ENCODE results near the gene ZNF385A.

ZNF385A gene

GRCh38 chr12:54384591-54385041 is at the start of gene ZNF385A:
TSS of gene ZNF385A (minus strand) at chr12:54384733. CDS start at chr12:54384514, 219 bp downstream.
- DNase-seq, result no peak

- DNase-seq, result no peak
These were observed 48.3 kb upstream of the ZNF385A start for GRCh38 chr12:54432815-54433164.

- peak; percentile 93 for DNase-seq
These were observed 47.6 kb upstream of the ZNF385A start for GRCh38 chr12:54431911-54432814.

- DNase-seq, result peak; percentile 20
These were observed 46.0 kb upstream of the ZNF385A start for GRCh38 chr12:54430471-54431069.

- DNase-seq, result peak; percentile 25
These were observed 44.5 kb upstream of the ZNF385A start for GRCh38 chr12:54429014-54429471.

- DNase-seq, result peak; percentile 92
These were observed 43.8 kb upstream of the ZNF385A start for GRCh38 chr12:54428050-54429013.

GRCh38 chr12:54427106-54427505 is 42.6 kb upstream of the ZNF385A start:
- DNase-seq, result peak; percentile 36

- no peak for DNase-seq
These were observed 42.2 kb upstream of the ZNF385A start for GRCh38 chr12:54426690-54427089.

GRCh38 chr12:54425702-54426101 is 41.2 kb upstream of the ZNF385A start:
- DNase-seq, result no peak

- no peak for DNase-seq
These were observed 39.7 kb upstream of the ZNF385A start for GRCh38 chr12:54424224-54424623.

- no peak for DNase-seq
These were observed 39.2 kb upstream of the ZNF385A start for GRCh38 chr12:54423816-54424150.

GRCh38 chr12:54421879-54422250 is 37.3 kb upstream of the ZNF385A start:
- DNase-seq, result no peak

GRCh38 chr12:54421175-54421878 is 36.8 kb upstream of the ZNF385A start:
- peak; percentile 66 for DNase-seq

GRCh38 chr12:54420766-54421144 is 36.2 kb upstream of the ZNF385A start:
- no peak for DNase-seq

GRCh38 chr12:54419088-54419887 is 34.8 kb upstream of the ZNF385A start, which contains the start of gene ITGA5:
TSS of gene ITGA5 (minus strand) at chr12:54419266. CDS start at chr12:54419198, 68 bp downstream.
- DNase-seq, result peak; percentile 81

- no peak for DNase-seq
These were observed 34.0 kb upstream of the ZNF385A start for GRCh38 chr12:54418441-54419087.

GRCh38 chr12:54417712-54418440 is 33.3 kb upstream of the ZNF385A start:
- DNase-seq, result no peak

GRCh38 chr12:54416687-54417603 is 32.4 kb upstream of the ZNF385A start:
- DNase-seq, result peak; percentile 42
